A549 (cell line): ENCODE data around the gene CDHR2.

ENCODE experiments used
- CHD2 ChIP-seq: fragments of 150-350 bp; IDR thresholded peaks from 2 replicates; pipeline ENCODE4 v1.6.1; 2014; ENCODE audit warnings: low read length; ENCODE audit not compliant: partially characterized antibody
- CTCF ChIP-seq: fragments of >200 bp; sonication (Bioruptor Twin); formaldehyde crosslinking; IDR thresholded peaks from 3 replicates; pipeline ENCODE4 v1.5.1; 2016
- EP300 ChIP-seq, 2 experiments: fragments of >200 bp; sonication (Bioruptor Twin); formaldehyde crosslinking; IDR thresholded peaks; 2 replicates in 1 of 2; 3 replicates in 1 of 2; pipeline ENCODE4 v1.6.1; 2016 to 2017
- ESRRA ChIP-seq: fragments of 150-350 bp; IDR thresholded peaks from 2 replicates; pipeline ENCODE4 v1.6.1; 2014; ENCODE audit warnings: mild to moderate bottlenecking, low read length, borderline replicate concordance
- FOXS1 ChIP-seq: fragments of 250-450 bp; sonication (Bioruptor Pico); IDR thresholded peaks from 2 replicates; pipeline ENCODE4 v1.5.0; 2020; ENCODE audit warnings: mild to moderate bottlenecking, moderate library complexity
- HMGXB4 ChIP-seq: fragments of 250-450 bp; sonication (Bioruptor Pico); IDR thresholded peaks from 2 replicates; pipeline ENCODE4 v1.5.0; 2021; ENCODE audit warnings: mild to moderate bottlenecking, moderate library complexity, borderline replicate concordance
- KDM1A ChIP-seq: fragments of 200-600 bp; sonication (generic); IDR thresholded peaks from 2 replicates; pipeline ENCODE4 v1.6.1; 2016; ENCODE audit warnings: low read depth, mild to moderate bottlenecking
- NR3C1 ChIP-seq: fragments of >200 bp; sonication (Bioruptor Twin); formaldehyde crosslinking; IDR thresholded peaks from 3 replicates; pipeline ENCODE4 v1.6.1; 2017
- POLR2A ChIP-seq: IDR thresholded peaks from 2 replicates; pipeline ENCODE4 v1.6.1; 2012; ENCODE audit warnings: mild to moderate bottlenecking, low read length
- RAD21 ChIP-seq, 2 experiments: fragments of >200 bp in 1 of 2; sonication (Bioruptor Twin) in 1 of 2; formaldehyde crosslinking in 1 of 2; IDR thresholded peaks in 1 of 2; conservative IDR thresholded peaks in 1 of 2; 2 replicates in 1 of 2; 3 replicates in 1 of 2; pipeline ENCODE4 v1.6.1; 2012 to 2018; ENCODE audit warnings: inconsistent platforms in 1 of 2
- RCOR1 ChIP-seq: fragments of 150-350 bp; IDR thresholded peaks from 2 replicates; pipeline ENCODE4 v1.6.1; 2014; ENCODE audit warnings: antibody characterized with exemption, low read length, low read depth
- SMC3 ChIP-seq: fragments of >200 bp; sonication (Bioruptor Twin); formaldehyde crosslinking; IDR thresholded peaks from 3 replicates; pipeline ENCODE4 v1.6.1; 2018; ENCODE audit warnings: inconsistent platforms

- TF ChIP-seq POLR2A (no peak), CTCF (no peak), RCOR1 (no peak), SMC3 (no peak), KDM1A (no peak), HMGXB4 (CRISPR knock-in tag) (no peak), ESRRA (no peak), EP300 (IDR thresholded peaks at IDR 0.05) (no peak), FOXS1 (no peak), RAD21 (conservative IDR thresholded peaks at IDR 0.05 in 1 of 2, IDR thresholded peaks at IDR 0.05 in 1 of 2) (no peak), NR3C1 (no peak), CHD2 (no peak)
These were observed 22.7 kb upstream of the CDHR2 start for GRCh38 chr5:176526462-176526861.
